Hippocampal formation (tissue), 2 donors: ENCODE results near the gene IL16.
"Not testable (repeated sequence)": the region's sequence is repeated elsewhere in the genome, so short reads cannot be mapped to it uniquely, and the experiment has no call there.

Source experiments
- DNase-seq, 2 donors: peaks; one replicate each; lab custom pipeline; 2025; lab: John Stamatoyannopoulos, UW

Gene IL16

DNA sequence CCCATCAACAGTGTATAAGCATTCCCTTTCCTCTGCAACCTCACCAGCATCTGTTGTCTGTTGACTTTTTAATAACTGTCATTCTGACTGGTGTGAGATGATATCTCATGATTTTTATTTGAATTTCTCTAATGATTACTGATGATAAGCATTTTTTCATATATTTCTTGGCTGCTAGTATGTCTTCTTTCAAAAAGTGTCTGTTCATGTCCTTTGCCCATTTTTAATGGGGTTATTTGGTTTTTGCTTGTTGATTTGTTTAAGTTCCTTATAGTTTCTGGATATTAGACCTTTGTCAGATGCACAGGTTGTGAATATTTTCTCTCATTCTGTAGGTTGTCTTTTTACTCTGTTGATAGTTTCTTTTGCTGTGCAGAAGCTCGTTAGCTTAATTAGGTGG, 11.3 kb downstream of the IL16 start:
- DNase-seq, result not testable (repeated sequence)

DNA sequence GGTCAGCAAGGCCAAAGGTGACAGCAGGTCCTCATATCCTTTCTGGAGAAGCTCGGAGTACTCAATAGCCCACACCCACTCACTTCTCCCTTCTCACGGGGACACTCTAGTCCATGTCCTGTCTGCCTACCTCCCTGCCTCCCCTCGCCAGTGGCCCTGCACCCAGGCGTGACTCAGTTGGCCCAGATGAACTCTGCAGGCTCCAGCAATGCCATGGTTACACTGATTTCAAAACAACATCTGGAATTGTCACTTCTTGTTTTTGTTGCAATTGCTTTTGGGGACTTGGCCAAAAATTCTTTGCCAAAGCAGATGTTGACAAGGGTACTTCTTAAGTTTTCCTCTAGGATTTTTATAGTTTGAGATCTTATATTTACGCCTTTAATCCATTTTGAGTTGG, 13.0 kb downstream of the IL16 start:
- DNase-seq, result no peak

DNA sequence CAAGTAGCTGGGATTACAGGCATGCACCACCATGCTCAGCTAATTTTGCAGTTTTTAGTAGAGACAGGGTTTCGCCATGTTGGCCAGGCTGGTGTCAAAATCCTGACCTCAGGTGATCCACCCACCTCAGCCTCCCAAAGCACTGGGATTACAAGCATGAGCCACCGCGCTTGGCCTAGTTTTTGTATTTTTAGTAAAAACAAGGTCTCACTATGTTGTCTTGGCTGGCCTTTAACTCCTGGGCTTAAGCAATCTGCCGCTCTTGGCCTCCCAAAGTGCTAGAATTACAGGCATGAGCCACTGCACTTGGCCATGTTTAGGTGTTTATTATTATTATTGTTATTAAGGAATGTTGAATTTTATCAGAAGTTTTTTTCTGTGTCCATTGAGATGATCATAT, 14.7 kb downstream of the IL16 start:
- no peak for DNase-seq

DNA sequence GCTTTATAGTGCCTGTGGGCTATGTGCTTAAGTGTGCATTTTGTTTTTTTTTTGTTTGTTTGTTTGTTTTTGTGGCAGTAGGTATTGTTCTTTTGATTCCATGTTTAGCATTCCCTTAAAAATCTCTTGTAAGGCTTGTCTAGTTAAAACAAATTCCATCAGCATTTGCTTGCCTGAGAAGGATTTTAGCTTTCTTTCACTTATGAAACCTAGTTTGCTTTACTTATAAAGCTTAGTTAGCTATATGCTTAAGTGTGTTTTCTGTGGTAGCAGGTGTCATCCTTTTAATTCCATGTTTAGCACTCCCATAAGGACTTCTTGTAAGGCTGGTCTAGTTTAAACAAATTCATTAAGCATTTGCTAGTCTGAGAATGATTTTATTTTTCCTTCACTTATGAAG, 17.3 kb downstream of the IL16 start:
- no peak for DNase-seq

DNA sequence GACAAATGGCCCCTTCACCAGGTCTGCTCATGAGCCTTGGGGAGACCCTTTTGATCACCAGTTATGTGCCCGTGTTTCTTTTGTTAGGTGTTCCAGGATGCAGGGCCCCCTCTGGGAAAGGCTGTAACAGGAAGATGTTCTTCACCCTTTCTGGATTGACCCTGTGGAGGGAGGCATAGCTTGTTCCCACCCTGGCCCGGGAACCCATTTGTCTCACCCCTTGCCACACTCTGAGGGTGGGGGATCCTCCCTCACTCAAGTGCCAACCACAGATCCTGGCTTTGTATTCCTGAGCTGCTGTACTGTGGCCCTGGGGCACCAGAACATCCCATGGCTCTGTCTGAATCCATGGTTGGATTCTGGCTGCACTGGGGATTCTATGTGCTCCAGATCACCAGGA, 18.9 kb downstream of the IL16 start:
- DNase-seq, result no peak

DNA sequence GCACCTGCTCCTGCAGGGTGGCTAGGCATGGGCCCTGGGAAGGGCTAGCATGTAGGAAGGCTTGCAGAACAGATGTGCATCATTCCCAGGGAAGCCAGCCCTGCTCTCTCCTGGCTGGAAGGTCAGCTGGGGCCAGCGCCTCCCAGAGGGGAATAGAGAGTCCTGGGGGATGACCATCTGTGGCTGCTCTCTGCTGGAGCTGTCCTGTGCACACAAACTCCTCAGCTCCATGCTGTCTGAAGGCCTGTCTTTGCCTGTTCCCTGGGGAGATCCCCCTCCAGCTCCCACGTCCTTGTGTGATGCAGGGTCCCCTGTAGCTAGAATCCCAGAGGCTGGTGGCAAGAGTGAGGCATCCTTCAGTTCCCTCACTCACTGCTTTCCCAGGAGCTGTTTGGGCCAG, 19.3 kb downstream of the IL16 start:
- DNase-seq, result no peak

DNA sequence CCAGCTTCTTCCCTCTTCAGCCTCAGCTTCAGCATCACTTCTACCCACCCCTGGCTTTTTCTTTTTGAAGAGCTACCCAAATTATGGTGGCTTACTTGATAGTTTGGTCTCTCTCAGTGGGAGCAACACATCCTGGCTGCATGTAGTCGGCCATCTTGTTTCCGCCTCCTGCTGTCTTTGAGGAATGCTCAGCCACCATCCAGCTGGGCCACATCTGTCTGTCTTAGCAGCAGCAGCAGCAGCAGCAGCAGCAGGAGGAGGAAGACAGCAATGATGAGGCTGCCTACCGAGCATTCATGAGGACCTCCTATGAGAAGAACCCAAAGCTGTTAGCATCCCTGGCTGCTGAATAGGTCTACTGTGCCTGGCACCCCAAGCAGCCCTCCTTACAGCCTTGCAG, 19.7 kb downstream of the IL16 start:
- DNase-seq, result no peak

DNA sequence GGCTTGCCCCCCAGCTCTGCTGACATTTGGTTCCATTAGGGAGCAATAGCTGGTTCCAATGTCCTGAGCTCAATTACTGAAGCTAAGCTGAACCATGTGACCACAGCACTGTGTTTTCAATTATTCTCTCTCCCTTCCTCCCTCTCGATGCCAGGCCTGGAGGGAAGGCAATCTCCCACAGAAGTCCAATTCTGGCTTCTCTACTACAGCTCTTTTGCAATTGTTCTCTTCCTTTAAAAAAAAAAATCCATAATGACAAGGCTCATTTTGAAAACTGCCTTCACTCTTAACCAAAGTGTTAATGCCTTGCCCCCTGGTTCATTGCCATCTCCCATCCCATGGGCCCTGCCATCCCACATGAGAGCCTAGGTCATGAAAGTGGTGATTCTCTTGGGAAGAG, 24.8 kb downstream of the IL16 start:
- DNase-seq, result no peak

DNA sequence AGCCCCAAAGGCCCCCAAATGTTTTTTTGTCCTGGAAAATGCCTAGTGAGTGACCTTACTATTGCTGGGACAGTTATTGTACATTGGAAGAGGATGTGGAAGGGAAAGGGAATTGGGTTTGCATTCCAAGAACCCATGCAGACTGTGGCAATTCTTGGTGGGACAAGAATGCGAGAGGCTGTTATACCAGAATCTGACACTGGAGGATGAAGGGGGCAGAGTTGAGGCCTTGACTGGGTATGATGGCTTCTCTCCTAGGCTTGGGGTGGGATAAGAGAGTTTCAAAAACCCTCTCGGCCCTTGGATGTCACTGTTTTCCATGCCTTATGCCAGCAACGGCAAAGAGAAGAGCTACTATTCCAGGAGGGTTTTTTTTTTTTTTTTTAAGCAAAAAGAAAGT, 25.3 kb downstream of the IL16 start:
- DNase-seq, result no peak

DNA sequence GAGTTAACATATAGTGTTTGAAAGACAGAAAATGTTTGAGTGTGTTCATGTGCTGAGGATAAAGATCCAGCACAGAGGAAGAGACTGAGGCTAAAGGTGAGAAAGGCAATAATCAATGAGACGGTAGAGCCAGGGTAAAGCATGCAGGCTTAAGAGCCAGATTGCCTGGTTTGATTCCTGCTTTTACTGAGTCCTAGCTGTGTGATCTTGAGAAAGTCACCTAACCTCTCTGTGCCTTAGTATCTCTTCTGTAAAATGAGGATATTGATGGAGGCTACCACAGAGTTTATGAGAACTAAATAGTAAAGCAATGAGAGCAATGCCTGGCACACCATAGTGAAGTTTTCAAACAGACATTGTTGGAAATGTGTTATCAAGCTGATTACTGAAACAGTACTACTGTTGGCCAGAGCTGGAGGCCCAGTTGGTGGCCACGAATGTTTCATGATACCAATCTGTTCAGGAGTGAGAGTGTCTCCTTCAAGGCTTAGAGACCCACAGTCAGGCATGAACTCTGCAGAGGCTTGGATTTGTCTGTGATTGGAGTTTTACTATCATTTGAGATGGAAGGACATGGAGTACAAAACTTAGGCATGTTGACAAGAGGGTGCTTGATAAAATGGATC, 26.8 kb downstream of the IL16 start:
- DNase-seq, result no peak

DNA sequence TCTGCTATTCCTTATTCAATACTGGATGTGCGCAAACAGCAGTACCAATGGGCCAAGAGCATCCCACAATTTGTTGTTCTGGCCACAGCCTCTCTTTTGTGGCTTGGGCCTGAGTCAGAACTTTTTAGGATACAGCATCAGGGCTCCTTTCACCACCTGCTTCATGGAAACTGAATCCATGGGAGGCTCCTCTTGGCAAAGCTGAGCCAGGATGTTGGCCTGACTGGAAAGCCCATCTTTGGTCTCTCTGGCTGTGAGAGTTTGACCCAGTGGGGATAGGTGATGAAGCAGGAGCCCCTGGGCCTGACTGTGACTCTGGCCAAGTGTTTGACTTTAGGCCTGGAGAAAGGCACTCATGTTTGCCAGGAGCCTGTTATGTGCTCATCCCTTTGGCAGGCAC, 27.6 kb downstream of the IL16 start:
- DNase-seq, result no peak

DNA sequence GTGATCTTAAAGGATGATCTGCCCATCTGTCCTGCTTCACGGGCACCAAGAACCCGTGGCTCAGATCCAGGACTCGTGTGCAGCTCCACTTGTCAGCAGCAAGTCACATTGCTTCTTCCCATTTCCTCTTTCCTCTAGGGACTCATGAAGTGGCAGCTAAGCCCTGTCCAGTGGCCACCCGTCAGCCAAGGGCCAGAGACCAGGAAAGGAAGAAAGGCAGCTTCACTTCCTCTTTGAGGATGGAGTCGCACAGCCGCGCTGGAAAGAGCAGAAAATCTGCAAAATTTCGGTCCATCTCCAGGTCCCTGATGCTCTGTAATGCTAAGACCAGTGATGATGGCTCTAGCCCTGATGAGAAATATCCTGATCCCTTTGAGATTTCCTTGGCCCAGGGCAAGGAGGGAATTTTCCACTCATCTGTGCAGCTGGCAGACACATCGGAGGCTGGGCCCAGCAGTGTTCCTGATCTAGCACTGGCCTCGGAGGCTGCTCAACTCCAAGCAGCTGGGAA, 28.5 kb downstream of the IL16 start:
- DNase-seq, result peak in 1 of 2 donors; percentile 16

DNA sequence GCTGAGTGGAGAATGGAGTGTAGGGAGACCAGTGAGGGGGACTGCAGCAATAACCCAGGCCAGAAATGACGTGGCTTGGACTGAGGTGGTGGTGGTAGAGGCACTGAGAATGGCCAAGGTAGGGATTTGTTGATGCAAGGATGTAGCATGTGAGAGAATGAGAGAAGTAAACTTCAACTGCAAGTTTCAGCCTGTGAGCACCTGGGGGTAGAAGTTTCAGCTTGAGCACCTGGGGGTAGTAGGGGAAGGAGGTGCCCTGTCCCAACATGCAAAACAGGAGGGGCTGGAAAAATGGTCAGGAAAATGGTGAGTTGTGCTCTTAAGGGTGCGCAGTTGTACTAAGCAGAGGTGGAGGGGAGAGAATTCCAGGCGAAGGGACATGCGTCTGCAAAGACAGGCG, 31.0 kb downstream of the IL16 start:
- DNase-seq, result no peak

DNA sequence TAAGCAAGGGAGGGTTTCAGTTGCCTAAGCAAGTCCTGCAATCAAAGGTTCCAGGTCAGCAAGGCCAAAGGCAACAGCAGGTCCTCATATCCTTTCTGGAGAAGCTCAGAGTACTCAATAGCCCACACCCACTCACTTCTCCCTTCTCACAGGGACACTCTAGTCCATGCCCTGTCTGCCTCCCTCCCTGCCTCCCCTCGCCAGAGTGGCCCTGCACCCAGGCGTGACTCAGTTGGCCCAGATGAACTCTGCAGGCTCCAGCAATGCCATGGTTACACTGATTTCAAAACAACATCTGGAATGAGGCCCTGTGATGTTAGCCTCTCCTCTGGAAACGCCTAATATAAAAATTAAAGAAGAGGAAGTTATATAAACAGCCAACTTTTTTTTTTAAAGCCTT, 32.9 kb downstream of the IL16 start:
- DNase-seq, result no peak

DNA sequence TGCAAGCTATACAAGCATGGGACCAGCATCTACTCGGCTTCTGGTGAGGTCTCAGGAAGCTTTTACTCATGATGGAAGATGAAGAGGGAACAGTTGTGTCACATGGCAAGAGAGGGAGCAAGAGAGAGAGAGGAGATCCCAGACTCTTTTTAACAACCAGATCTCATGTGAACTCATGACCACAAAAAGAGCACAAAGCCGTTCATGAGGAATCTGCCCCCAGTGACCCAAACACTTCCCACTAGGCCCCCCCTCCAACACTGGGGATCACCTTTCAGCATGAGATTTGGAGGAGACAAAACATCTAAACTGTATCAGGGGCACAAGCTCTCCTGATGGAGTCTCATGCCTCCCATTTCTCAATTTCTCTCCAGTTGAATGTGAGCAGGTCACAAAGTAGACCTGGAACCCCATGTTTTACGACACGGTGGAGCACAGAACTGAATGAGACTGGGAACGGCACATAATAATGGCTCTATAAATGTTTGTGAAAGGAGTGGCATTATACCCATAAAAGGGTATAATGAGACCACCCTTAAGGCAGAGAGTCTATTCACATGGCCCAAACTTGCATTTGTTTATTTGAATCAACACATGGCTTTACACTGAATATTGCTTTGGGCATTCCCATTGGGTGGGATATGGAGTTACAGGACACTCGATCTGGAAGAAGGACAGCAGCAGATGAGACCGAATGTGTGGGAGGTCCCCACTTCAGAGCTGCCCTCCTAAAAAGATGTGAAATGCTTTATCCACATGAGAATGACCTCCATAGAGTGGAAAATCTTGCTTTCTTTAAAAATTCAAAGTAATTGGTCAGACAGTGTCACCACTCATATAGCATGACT, 38.8 kb downstream of the IL16 start:
- no peak for DNase-seq

DNA sequence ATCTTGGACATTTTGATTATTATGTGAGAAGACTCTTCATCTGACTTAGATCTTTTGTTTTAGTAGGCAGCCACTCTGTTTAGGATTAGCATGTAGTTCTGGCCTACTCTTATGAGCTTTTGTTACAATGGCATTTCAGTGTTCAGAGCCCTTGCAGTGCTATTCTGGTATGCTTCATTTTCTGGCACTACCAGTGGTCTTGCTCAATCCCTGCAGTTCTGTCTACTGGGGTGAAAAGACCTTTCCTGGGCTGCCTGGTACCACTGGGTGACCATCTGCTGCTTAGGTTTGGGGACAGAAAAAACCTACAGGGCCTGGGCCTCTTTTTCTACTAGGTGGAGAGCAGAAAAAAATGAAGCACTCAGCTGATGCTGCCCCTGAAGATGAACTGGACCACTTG, 42.5 kb downstream of the IL16 start:
- no peak for DNase-seq

DNA sequence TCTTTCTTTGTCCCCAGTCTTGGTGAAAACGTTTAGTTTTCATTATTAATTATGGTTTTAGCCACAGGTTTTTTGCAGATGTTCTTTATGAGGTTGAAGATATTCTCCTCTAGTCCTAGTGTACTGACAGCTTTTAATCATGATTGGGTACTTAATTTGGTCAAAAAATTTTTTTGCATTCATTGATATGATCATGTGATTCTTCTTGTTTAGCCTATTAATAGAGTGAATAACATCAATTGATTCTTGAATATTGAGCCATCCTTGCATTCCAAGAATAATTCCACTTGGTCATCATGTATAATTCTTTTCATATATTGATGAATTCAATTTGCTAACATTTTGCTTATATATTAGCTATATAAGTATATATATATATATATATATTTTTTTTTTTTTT, 46.1 kb downstream of the IL16 start:
- no peak for DNase-seq

DNA sequence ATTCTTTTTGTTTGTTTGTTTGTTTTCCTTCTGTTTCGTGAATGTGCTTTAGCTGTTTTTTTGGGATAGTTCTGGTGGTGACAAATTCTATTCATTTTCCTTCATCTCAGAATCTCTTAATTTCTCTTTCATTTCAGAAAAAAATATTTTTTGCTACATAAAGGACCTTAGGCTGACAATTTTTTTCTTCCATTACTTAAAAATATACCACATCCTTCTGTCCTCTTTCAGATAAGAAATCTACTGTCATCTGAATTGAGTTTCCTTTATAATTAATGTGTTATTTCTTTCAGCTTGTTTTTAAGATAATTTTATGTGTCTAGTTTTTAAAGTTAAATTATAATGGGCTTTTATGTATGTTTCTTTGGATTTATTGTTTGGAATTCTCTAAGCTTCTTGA, 47.6 kb downstream of the IL16 start:
- no peak for DNase-seq

DNA sequence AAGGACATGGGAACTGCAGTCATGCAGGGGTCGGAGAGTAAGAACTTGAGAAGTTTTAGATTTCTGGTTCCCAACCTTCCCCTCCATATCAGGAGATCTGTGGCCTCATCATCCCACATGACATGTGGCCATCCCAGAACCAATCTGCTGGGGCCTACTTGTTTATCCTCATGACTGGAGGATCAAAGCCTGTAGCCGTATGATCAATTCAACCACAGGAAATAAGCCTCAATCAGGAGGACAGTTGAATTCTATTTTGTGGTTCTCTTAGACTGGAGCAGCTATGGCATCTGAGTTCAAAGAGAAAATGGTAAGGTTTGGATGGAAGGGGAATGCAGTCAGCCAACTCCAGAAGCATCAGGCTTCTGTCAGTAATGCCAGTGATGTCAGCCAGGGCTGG, 57.2 kb downstream of the IL16 start:
- no peak for DNase-seq

DNA sequence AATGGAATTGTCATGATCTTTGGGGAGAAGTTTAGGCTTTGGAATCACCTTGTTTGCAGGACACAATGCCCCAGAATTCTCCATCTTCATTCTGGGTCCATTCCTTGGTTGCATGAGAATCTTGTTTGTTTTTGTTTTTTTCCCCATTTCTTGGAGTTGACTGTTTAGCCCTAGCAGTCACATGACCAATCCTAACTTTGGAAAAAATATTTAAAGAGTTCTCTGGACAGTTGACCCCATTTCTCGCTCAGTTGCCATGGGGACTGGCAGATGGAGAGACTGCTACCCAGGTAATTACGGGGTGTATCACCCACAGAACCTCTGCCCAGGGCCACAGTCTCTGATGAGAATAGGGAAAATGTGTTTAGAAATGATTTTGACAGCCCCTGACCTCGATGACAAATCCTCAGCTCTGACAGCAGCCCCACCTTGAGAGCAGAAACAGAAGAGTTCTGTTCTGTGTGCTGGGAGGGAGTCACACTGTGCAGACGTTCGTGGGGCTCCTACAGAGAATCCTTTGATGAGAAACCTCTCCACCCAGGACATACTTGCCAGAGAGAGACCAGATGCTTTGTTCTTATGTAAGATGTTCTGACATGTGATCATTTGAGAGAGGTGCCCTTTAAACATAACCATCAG, 57.7 kb downstream of the IL16 start:
- no peak for DNase-seq

DNA sequence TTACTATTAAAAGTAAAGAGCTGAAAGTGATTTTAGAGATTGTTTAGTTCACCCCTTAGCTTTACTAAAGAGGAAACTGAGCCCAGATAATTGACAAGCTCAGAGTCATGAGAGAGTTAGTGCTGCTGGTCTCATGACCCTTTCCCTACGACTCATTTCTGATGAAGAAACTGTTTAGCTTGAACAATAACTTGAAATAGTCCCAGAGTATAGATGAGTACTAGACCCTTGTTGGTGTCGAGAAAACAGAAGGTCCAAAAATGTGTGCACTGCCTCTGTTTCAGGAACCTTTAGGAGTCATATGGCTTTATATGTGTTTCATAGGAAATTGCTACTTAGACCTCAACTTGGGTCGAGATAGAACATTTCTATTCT, 58.2 kb downstream of the IL16 start:
- DNase-seq, result no peak

DNA sequence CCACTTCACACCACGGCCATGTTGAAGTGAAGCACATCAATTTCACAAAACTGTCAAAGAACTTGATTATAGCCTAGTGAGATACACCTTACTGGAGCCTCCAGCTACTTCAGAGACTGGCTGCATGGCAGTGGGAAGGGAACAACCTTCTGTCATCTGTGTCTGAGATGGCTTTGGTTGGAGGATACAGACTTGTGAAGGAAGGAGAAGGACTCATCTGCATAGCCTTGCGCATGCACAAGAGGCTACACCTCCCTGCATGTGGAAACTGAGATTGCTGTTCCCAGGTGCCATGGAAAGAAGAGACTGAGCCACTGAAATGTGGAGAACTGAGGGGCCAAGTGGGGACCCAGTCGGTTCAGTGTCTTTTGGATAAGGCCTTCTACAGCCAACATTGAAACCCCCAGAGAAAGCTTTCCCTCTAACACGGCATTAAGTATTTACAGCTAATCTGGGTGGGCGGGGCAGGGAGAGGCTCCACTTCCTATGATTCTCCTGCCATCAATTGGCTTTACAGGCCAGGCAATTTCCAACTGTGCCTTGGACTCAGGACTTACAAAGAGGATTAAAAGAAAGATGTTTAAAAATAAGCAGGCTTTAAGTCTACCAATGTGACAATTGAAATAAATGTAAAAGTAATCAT, 58.8 kb downstream of the IL16 start:
- no peak for DNase-seq

DNA sequence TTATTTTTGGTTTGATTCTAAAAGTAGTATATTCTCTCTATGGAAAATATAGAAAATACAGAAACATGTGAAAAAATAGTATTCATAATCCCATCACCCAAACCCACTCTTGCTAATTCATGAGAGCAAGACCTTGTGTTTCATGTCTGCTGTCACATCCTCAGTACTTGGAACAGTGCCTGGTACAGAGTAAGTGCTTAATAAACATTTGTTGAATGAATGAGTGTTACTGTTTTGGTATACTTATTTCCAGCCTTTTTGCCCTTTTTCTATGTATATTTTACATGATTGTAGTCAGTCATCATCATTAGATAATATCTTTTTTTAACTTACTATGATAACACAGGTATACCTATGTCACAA, 59.3 kb downstream of the IL16 start:
- no peak for DNase-seq
